ENCODE data around the gene GTPBP6.
"Not testable (repeated sequence)": the region's sequence is repeated elsewhere in the genome, so short reads cannot be mapped to it uniquely, and the experiment has no call there.

The GTPBP6 gene

GRCh38 chrX:331151-331824, 12.7 kb upstream of the GTPBP6 start:
- Mint-ChIP-seq H3K36me3 (ENCODE audit: low read depth) (peaks cover 15% of the 10 kb centered on the region), H3K9me3 (peaks cover 3% of the 10 kb centered on the region), H3K4me1 (no peaks in the 10 kb centered on the region), H3K27ac (no peak overlapping the region), H3K27me3 (ENCODE audit: low read depth) (peaks cover 10% of the 10 kb centered on the region), H3K4me3 (peak overlapping the region in 1 of 3 experiments; percentile 11)
- TF ChIP-seq, protein P1, sequence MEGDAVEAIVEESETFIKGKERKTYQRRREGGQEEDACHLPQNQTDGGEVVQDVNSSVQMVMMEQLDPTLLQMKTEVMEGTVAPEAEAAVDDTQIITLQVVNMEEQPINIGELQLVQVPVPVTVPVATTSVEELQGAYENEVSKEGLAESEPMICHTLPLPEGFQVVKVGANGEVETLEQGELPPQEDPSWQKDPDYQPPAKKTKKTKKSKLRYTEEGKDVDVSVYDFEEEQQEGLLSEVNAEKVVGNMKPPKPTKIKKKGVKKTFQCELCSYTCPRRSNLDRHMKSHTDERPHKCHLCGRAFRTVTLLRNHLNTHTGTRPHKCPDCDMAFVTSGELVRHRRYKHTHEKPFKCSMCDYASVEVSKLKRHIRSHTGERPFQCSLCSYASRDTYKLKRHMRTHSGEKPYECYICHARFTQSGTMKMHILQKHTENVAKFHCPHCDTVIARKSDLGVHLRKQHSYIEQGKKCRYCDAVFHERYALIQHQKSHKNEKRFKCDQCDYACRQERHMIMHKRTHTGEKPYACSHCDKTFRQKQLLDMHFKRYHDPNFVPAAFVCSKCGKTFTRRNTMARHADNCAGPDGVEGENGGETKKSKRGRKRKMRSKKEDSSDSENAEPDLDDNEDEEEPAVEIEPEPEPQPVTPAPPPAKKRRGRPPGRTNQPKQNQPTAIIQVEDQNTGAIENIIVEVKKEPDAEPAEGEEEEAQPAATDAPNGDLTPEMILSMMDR (IDR thresholded peaks at IDR 0.05; ENCODE audit: unreplicated experiment in 3 of 3) = no peak

DNA sequence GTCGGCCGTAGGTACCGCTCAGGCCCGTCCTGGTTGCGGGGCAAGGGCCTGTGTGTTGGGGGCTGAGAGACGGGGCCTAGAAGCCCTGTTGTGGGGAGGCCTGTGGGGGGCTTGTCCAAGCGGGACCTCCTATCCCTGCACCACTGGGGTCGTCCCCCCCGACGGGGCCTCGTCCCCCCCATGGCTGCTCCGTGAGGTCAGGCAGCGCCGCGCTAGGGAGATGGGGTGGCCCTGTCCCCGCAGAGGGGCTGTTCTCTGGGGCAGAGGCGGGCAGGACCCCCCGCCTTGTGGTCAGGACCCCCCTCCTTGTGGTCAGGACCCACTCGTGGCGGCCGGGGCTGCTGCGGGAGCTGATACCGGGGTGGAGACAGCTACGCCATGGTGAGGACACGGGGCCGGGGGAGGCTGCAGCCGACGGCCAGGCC, 12.1 kb upstream of the GTPBP6 start:
- Mint-ChIP-seq H3K36me3 (ENCODE audit: low read depth) (peaks cover 10% of the 10 kb centered on the region), H3K9me3 (no peaks in the 10 kb centered on the region), H3K4me3 (no peak overlapping the region), H3K27ac (no peak overlapping the region), H3K27me3 (ENCODE audit: low read depth) (peaks cover 9% of the 10 kb centered on the region), H3K4me1 (no peaks in the 10 kb centered on the region)
- TF ChIP-seq, protein P1 (IDR thresholded peaks at IDR 0.05; ENCODE audit: unreplicated experiment in 3 of 3) = no peak

- H3K27ac Mint-ChIP-seq; H3K36me3 Mint-ChIP-seq (ENCODE audit: low read depth); H3K4me3 Mint-ChIP-seq; H3K27me3 Mint-ChIP-seq (ENCODE audit: low read depth); H3K4me1 Mint-ChIP-seq; H3K9me3 Mint-ChIP-seq: not testable (repeated sequence)
These were observed 11.6 kb upstream of the GTPBP6 start for GRCh38 chrX:330141-330725.

DNA sequence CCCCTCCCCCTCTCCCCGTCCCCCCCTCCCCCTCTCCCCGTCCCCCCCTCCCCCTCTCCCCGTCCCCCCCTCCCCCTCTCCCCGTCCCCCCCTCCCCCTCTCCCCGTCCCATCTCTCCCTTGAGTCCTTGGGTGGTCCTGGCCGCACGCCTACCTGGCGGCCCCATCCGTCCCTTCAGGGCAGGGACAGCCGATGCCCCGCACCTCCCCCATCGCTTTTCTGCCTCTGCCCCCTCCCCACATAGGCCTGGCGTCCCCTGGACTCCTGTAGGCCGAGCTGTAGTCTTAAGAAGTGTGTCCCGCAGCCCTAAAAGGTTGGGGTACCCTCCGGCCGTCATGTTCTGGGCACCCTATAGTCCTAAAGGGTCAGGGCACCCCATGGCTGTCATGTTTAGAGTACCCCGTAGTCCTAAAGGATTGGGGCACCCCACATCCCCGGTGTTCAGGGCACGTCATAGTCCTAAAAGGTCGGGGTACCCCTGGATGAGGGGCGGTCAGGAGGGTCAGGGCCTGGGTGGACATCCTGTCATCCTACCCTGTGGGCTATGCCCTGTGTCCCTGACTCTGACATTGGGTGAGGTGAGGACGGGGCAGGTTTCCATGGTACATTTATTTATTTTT, 10.8 kb upstream of the GTPBP6 start:
- Mint-ChIP-seq H3K4me1 (no peaks in the 10 kb centered on the region), H3K4me3 (no peak overlapping the region), H3K27ac (no peak overlapping the region), H3K27me3 (ENCODE audit: low read depth) (peaks cover 15% of the 10 kb centered on the region), H3K9me3 (no peaks in the 10 kb centered on the region), H3K36me3 (ENCODE audit: low read depth) (no peaks in the 10 kb centered on the region)
- TF ChIP-seq, protein P1 (IDR thresholded peaks at IDR 0.05; ENCODE audit: unreplicated experiment in 3 of 3) = no peak

DNA sequence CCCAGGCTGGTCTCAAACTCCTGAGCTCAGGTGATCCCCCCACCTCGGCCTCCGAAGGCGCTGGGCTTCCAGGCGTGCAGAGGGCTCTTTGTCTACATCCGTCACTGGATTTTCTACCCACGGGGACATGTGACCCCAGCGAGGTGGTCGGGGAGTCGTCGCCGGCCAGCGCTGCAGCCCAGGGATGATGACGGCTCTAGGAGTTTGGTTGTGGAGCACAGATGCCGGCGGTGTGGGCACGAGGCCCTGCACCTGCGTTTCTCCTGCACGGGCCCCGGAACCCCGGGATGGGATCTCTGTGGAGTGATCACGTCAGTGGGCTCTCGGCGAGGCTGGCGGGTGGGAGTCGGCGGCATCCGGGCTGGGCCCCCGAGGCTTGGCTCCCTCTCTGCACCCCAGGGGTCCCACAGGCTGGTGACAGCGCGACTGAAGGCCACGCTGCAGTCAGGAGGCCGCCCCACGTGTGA, 9.1 kb upstream of the GTPBP6 start:
- Mint-ChIP-seq H3K9me3 (no peaks in the 10 kb centered on the region), H3K4me3 (no peak overlapping the region), H3K36me3 (ENCODE audit: low read depth) (no peaks in the 10 kb centered on the region), H3K27me3 (ENCODE audit: low read depth) (peaks cover 25% of the 10 kb centered on the region), H3K27ac (no peak overlapping the region), H3K4me1 (peaks cover 6% of the 10 kb centered on the region)
- TF ChIP-seq, protein P1 (IDR thresholded peaks at IDR 0.05; ENCODE audit: unreplicated experiment in 3 of 3) = no peak

GRCh38 chrX:324664-325063, 6.1 kb upstream of the GTPBP6 start:
- H3K9me3 Mint-ChIP-seq; H3K27ac Mint-ChIP-seq; H3K4me3 Mint-ChIP-seq; H3K36me3 Mint-ChIP-seq (ENCODE audit: low read depth): not testable (repeated sequence)
- H3K4me1 Mint-ChIP-seq = peaks cover 11% of the 10 kb centered on the region
- H3K27me3 Mint-ChIP-seq (ENCODE audit: low read depth) = peaks cover 21% of the 10 kb centered on the region
